K562 (cell line): ENCODE measurements around the gene FDX2. TPM values are rescaled to one million over a fixed set of nuclear protein-coding genes. Genes with fewer than 3 reads are reported as not detected.

ENCODE experiments used
- ATF7 ChIP-seq: fragments of 450-650 bp; IDR thresholded peaks from 2 replicates; pipeline ENCODE4 v1.7.1; 2014; ENCODE audit warnings: mild to moderate bottlenecking, moderate library complexity
- BRD4 ChIP-seq: fragments of 200-600 bp; sonication (generic); IDR thresholded peaks from 2 replicates; pipeline ENCODE4 v1.6.1; 2017; ENCODE audit warnings: inconsistent platforms
- HSF4 ChIP-seq: fragments of 250-450 bp; sonication (Bioruptor Pico); IDR thresholded peaks from 2 replicates; pipeline ENCODE4 v2.1.2; 2022; ENCODE audit warnings: mild to moderate bottlenecking, moderate library complexity, borderline replicate concordance
- KDM5B ChIP-seq: fragments of 200-600 bp; sonication (generic); IDR thresholded peaks from 2 replicates; pipeline ENCODE4 v1.6.1; 2012; ENCODE audit warnings: low read depth, mild to moderate bottlenecking, moderate library complexity, low read length, control low read depth, inconsistent platforms; ENCODE audit not compliant: insufficient replicate concordance
- POLR2AphosphoS2 ChIP-seq: IDR thresholded peaks from 2 replicates; pipeline ENCODE4 v1.6.1; 2012; ENCODE audit warnings: low read length, improper control_type of control experiment
- ZBTB8A ChIP-seq: fragments of 450-650 bp; IDR thresholded peaks from 2 replicates; pipeline ENCODE4 v1.6.1; 2018; ENCODE audit warnings: mild to moderate bottlenecking, moderate library complexity; ENCODE audit not compliant: partially characterized antibody
- ZNF518B ChIP-seq: fragments of 250-450 bp; sonication (Bioruptor Pico); IDR thresholded peaks from 2 replicates; pipeline ENCODE4 v1.5.0; 2021; ENCODE audit warnings: mild to moderate bottlenecking, moderate library complexity
- ZNF583 ChIP-seq: fragments of 250-450 bp; sonication (Bioruptor Pico); IDR thresholded peaks from 2 replicates; pipeline ENCODE4 v1.4.0; 2020
- polyA plus RNA-seq, 8 experiments: library from polyadenylated mRNA; depleted of rRNA in 4 of 8; stranded (reverse) in 5 of 8; unstranded in 3 of 8; fragments of >200 nt; fragmentation: Nextera tagmentation in 2 of 8; fragmentation: Illumina TruSeq in 1 of 8; extraction: Ambion mirVana in 2 of 8; extraction: Trizol in 1 of 8; gene quantifications; 2 replicates each; pipeline versions ENCODE4 v1.2.1 to v1.2.3, GENCODE V29; 2011 to 2014; ENCODE audit warnings: inconsistent platforms in 1 of 8, missing spikeins in 1 of 8
- total RNA-seq, 7 experiments: library from RNA; depleted of rRNA in 6 of 7; stranded (reverse); fragments of >200 nt in 6 of 7; fragmentation: Illumina TruSeq in 2 of 7; extraction: Trizol in 2 of 7; gene quantifications; 2 replicates each; pipeline versions ENCODE4 v1.2.1 to v1.2.3, GENCODE V29; 2011 to 2021; ENCODE audit warnings: low replicate concordance in 1 of 7

Gene FDX2
- total and polyA plus RNA-seq, 9 of the 15 experiments (the other 6 are each of a cell fraction or from before 2014, with no cell fraction given) = 2.5 to 49.8 (median 29.7) TPM

DNA sequence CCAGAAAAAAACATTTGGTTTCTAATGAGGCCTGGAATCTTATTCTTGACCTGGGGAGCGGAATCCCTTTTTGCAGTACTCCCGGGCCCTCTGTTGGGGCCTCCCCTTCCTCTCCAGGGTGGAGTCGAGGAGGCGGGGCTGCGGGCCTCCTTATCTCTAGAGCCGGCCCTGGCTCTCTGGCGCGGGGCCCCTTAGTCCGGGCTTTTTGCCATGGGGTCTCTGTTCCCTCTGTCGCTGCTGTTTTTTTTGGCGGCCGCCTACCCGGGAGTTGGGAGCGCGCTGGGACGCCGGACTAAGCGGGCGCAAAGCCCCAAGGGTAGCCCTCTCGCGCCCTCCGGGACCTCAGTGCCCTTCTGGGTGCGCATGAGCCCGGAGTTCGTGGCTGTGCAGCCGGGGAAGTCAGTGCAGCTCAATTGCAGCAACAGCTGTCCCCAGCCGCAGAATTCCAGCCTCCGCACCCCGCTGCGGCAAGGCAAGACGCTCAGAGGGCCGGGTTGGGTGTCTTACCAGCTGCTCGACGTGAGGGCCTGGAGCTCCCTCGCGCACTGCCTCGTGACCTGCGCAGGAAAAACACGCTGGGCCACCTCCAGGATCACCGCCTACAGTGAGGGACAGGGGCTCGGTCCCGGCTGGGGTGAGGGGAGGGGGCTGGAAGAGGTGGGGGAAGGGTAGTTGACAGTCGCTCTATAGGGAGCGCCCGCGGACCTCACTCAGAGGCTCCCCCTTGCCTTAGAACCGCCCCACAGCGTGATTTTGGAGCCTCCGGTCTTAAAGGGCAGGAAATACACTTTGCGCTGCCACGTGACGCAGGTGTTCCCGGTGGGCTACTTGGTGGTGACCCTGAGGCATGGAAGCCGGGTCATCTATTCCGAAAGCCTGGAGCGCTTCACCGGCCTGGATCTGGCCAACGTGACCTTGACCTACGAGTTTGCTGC, 28.7 kb downstream of the FDX2 start, which contains the start of gene ICAM4 (continued):
- TF ChIP-seq ZNF518B (no peak), KDM5B (peak; percentile 23), ZNF583 (CRISPR knock-in tag) (peak; percentile 15; the same call in 1 of the 2 replicates), ATF7 (no peak; the same call in 1 of the 2 replicates), HSF4 (no peak), POLR2AphosphoS2 (peak; percentile 34; the same call in 1 of the 2 replicates), BRD4 (no peak; the same call in 1 of the 2 replicates), ZBTB8A (no peak)
